Type B pancreatic cell (in vitro differentiated cells): ENCODE results near the gene PAPPA. TPM values are rescaled to one million over a fixed set of nuclear protein-coding genes. Genes with fewer than 3 reads are reported as not detected.

Experiments used
- DNase-seq: peaks from one replicate; pipeline ENCODE4 v3.0.0; 2021; ENCODE audit warnings: mixed read lengths; ENCODE audit not compliant: unreplicated experiment; ENCODE audit errors: extremely low spot score
- H3K27ac Mint-ChIP-seq: 2 replicates; pipeline ENCODE4 v1.8.0; 2021; ENCODE audit warnings: mild to moderate bottlenecking, mixed read lengths
- H3K27me3 Mint-ChIP-seq: 2 replicates; pipeline ENCODE4 v1.8.0; 2021; ENCODE audit warnings: mixed read lengths
- H3K36me3 Mint-ChIP-seq: 2 replicates; pipeline ENCODE4 v1.8.0; 2021; ENCODE audit warnings: mixed read lengths
- H3K4me1 Mint-ChIP-seq: one replicate; pipeline ENCODE4 v1.8.0; 2021; ENCODE audit warnings: mixed read lengths; ENCODE audit not compliant: unreplicated experiment
- H3K4me3 Mint-ChIP-seq: 2 replicates; pipeline ENCODE4 v1.8.0; 2021; ENCODE audit warnings: mild to moderate bottlenecking, mixed read lengths
- H3K9me3 Mint-ChIP-seq: 2 replicates; pipeline ENCODE4 v1.8.0; 2021; ENCODE audit warnings: mixed read lengths
- total RNA-seq: library from RNA; stranded (reverse); gene quantifications from 2 replicates; pipeline ENCODE4 v1.2.1, GENCODE V29; 2021; ENCODE audit warnings: low replicate concordance
- TF ChIP-seq, protein P1 (sequence below): fragments of 200-600 bp; sonication (generic); conservative IDR thresholded peaks from 2 replicates; pipeline ENCODE4 v1.5.0; 2021; ENCODE audit warnings: antibody characterized with exemption, mild to moderate bottlenecking

The PAPPA gene
- total RNA-seq, 1 donor from 2014 or later = 11.0 TPM

DNA sequence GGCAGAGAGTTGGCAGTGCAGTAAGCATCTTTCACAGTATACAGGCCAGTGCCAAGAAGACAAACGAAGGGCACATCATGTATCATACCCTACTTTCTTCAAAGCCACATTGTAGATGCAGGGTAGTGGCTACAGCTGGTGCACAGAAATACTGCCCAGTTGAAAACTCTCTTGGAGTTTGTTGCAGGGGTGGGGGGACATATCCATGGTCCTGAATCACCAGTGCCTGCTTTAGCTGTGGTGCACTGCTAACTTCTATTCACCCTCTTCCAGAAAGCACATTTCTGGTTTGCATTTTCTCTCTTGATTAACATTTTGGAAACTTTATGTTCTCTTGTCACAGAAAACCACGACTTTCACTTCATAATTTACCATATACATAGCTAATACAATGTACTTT, 196.6 kb downstream of the PAPPA start:
- no peak for DNase-seq
- H3K27me3 Mint-ChIP-seq = no peaks in the 10 kb centered on the region
- TF ChIP-seq, protein P1, sequence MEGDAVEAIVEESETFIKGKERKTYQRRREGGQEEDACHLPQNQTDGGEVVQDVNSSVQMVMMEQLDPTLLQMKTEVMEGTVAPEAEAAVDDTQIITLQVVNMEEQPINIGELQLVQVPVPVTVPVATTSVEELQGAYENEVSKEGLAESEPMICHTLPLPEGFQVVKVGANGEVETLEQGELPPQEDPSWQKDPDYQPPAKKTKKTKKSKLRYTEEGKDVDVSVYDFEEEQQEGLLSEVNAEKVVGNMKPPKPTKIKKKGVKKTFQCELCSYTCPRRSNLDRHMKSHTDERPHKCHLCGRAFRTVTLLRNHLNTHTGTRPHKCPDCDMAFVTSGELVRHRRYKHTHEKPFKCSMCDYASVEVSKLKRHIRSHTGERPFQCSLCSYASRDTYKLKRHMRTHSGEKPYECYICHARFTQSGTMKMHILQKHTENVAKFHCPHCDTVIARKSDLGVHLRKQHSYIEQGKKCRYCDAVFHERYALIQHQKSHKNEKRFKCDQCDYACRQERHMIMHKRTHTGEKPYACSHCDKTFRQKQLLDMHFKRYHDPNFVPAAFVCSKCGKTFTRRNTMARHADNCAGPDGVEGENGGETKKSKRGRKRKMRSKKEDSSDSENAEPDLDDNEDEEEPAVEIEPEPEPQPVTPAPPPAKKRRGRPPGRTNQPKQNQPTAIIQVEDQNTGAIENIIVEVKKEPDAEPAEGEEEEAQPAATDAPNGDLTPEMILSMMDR = no peak
- H3K4me3 Mint-ChIP-seq = no peak overlapping the region
- peaks cover 26% of the 10 kb centered on the region for H3K36me3 Mint-ChIP-seq
- H3K4me1 Mint-ChIP-seq = peaks cover 9% of the 10 kb centered on the region
- H3K9me3 Mint-ChIP-seq = no peaks in the 10 kb centered on the region
- H3K27ac Mint-ChIP-seq = no peak overlapping the region

DNA sequence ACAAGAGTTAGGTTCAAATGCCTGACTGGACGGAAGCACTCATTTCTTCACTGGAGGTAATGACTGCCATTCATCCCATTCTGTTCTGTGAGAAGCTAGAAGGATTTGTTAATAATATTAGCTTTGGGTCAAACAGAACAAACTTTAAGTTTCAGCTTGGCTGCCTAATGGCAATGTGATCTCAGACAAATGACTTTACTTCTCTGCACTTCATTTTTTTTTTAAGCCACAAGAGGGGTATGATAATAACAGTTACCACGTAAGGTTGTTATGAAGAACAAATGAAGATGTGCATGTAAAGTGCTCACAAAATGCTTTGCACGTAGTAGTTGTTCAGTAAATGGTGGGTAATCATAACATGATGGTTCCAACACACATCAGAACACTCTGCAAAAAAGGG, 199.4 kb downstream of the PAPPA start:
- no peaks in the 10 kb centered on the region for H3K27me3 Mint-ChIP-seq
- H3K27ac Mint-ChIP-seq = no peak overlapping the region
- H3K9me3 Mint-ChIP-seq = no peaks in the 10 kb centered on the region
- DNase-seq = no peak
- no peak overlapping the region for H3K4me3 Mint-ChIP-seq
- TF ChIP-seq, protein P1 = no peak
- peaks cover 4% of the 10 kb centered on the region for H3K4me1 Mint-ChIP-seq
- H3K36me3 Mint-ChIP-seq = peaks cover 20% of the 10 kb centered on the region

DNA sequence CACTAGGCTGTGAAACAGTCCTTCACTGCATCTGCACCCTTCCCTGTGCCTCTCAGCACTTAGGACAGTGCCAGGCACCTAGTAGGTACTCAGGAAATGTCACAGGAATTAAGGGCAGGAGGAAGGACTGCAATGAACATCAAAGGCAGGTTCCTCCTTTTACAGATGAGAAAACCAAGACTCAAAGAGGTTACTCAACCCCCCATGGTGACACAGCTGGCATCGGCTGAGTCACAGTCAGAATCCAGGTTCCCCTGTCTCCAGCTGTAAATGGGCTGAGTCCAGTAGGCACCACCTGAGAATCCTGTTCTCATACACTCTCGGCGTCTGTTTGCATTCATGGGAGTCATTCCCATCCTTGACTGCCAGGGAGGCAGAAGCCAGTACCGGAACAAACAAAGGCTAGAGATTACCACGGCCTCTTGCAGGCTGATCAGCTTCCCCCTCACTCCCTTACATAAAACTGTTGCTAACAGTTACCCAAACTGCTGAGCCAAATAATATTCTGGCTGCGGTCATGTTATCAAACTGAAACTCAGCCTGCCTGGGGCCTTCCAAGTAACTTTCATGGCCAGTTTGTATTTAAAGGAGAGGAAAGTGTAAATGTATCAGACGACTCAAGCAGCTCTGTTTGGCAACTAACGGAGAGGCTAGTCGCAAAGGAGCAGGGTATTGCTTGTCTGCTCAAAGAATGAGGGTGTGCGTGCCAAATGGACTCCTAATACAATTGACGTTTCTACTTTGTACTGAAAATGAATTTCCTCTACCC, 201.7 kb downstream of the PAPPA start:
- no peak overlapping the region for H3K4me3 Mint-ChIP-seq
- no peak overlapping the region for H3K27ac Mint-ChIP-seq
- H3K27me3 Mint-ChIP-seq = no peaks in the 10 kb centered on the region
- no peaks in the 10 kb centered on the region for H3K9me3 Mint-ChIP-seq
- peaks cover 14% of the 10 kb centered on the region for H3K4me1 Mint-ChIP-seq
- no peak for DNase-seq
- H3K36me3 Mint-ChIP-seq = peaks cover 16% of the 10 kb centered on the region
- TF ChIP-seq, protein P1 = no peak

DNA sequence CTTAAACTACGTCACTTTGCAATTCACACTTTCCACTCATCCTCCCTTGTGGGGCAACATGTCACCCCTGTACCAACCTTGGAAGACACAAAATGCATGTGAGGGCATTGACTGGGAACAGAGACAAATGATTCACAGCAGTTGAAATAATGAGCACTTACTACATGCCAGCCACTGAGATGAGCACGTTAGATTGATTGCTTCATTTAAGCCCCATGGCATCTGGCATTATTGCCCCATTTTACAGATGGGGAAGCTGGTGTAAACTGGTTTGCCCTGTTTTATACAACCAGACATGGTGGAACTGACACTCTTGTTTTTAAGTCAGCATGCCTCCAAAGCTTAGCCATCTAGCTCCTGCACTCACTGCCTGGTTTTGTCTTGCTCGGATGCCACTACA, 204.7 kb downstream of the PAPPA start:
- H3K27me3 Mint-ChIP-seq = no peaks in the 10 kb centered on the region
- H3K36me3 Mint-ChIP-seq = peaks cover 23% of the 10 kb centered on the region
- no peak overlapping the region for H3K4me3 Mint-ChIP-seq
- TF ChIP-seq, protein P1 = no peak
- no peaks in the 10 kb centered on the region for H3K9me3 Mint-ChIP-seq
- DNase-seq = no peak
- no peak overlapping the region for H3K27ac Mint-ChIP-seq
- H3K4me1 Mint-ChIP-seq = peaks cover 25% of the 10 kb centered on the region

DNA sequence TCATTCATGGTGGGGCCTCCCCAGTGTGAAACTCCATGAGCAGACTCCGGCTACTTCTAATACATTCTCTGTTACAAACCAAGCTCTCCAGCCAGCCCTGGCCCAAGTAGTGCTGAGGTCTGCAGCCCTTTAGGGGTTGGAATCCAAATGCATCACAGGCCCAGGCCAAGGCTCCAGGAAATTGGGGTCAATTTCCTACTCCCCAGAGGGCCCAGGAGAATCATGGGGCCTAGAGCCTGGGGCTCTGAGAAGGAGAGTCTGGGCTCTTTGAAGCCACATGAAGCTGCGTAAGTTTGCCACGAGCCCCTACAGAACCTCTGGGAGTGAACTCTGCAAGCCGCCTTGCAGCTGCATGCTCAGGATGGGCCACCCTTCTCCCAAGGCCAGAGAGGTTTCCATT, 206.4 kb downstream of the PAPPA start:
- H3K27me3 Mint-ChIP-seq = no peaks in the 10 kb centered on the region
- H3K9me3 Mint-ChIP-seq = no peaks in the 10 kb centered on the region
- TF ChIP-seq, protein P1 = no peak
- no peak overlapping the region for H3K4me3 Mint-ChIP-seq
- no peak for DNase-seq
- peaks cover 11% of the 10 kb centered on the region for H3K36me3 Mint-ChIP-seq
- H3K27ac Mint-ChIP-seq = no peak overlapping the region
- H3K4me1 Mint-ChIP-seq = peaks cover 22% of the 10 kb centered on the region
